ENCODE data around the gene LEAP2.

Gene LEAP2

DNA sequence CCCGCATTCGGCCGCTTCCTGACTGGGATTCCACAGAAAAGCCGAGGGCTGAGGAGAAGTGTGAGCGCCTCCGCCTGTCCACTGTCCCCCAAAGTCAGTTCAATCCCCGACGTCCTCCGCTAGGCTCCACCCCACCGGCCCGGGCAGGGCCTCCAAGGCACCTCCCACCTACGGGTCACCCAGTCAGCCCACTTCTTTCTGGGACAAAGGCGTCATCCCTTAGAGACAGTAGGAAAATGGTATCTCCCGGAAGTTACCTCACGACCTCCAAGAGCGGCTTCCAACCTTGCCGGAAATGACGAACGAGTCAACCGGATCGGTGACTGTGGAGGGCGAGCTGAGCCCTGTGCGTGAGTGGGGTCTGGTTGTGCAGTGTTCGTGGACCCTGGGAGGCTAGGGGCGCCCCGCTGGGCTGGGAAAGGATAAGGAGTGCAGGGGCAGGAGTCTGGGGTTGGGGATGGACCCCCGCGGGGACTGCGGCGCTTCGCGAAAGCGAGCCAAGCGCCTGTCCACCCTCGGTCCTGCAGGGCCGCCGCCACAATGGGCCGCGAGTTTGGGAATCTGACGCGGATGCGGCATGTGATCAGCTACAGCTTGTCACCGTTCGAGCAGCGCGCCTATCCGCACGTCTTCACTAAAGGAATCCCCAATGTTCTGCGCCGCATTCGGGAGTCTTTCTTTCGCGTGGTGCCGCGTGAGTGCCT, 7.0 kb upstream of the LEAP2 start, which contains the start of the genes GDF9 and UQCRQ (continued):
- no peak for TF ChIP-seq SALL2 (tag by site-specific recombination; IDR thresholded peaks at IDR 0.05; ENCODE audit: borderline replicate concordance)
- TF ChIP-seq, protein P1, sequence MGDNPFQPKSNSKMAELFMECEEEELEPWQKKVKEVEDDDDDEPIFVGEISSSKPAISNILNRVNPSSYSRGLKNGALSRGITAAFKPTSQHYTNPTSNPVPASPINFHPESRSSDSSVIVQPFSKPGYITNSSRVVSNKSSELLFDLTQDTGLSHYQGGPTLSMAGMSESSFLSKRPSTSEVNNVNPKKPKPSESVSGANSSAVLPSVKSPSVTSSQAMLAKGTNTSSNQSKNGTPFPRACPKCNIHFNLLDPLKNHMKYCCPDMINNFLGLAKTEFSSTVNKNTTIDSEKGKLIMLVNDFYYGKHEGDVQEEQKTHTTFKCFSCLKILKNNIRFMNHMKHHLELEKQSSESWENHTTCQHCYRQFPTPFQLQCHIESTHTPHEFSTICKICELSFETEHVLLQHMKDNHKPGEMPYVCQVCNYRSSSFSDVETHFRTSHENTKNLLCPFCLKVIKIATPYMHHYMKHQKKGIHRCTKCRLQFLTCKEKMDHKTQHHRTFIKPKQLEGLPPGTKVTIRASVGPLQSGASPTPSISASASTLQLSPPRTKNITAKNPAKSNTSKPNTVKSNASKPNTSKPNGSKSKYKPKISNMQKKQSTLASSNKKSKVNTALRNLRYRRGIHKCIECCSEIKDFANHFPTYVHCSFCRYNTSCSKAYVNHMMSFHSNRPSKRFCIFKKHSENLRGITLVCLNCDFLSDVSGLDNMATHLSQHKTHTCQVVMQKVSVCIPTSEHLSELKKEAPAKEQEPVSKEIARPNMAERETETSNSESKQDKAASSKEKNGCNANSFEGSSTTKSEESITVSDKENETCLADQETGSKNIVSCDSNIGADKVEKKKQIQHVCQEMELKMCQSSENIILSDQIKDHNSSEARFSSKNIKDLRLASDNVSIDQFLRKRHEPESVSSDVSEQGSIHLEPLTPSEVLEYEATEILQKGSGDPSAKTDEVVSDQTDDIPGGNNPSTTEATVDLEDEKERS (tag by site-specific recombination; IDR thresholded peaks at IDR 0.05) = no peak
- no peak; the same call in 1 of the 2 replicates for TF ChIP-seq YY1 (tag by site-specific recombination; IDR thresholded peaks at IDR 0.05)
- TF ChIP-seq, protein P2, sequence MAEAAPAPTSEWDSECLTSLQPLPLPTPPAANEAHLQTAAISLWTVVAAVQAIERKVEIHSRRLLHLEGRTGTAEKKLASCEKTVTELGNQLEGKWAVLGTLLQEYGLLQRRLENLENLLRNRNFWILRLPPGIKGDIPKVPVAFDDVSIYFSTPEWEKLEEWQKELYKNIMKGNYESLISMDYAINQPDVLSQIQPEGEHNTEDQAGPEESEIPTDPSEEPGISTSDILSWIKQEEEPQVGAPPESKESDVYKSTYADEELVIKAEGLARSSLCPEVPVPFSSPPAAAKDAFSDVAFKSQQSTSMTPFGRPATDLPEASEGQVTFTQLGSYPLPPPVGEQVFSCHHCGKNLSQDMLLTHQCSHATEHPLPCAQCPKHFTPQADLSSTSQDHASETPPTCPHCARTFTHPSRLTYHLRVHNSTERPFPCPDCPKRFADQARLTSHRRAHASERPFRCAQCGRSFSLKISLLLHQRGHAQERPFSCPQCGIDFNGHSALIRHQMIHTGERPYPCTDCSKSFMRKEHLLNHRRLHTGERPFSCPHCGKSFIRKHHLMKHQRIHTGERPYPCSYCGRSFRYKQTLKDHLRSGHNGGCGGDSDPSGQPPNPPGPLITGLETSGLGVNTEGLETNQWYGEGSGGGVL (tag by site-specific recombination; IDR thresholded peaks at IDR 0.05) = no peak
- no peak for TF ChIP-seq AEBP2 (tag by site-specific recombination; IDR thresholded peaks at IDR 0.05; ENCODE audit: borderline replicate concordance)
- TF ChIP-seq ZFP69B (tag by site-specific recombination; IDR thresholded peaks at IDR 0.05) = 0 out of 2 replicates have a peak, but pooled peaks have one; percentile 69
- TF ChIP-seq ZNF19 (tag by site-specific recombination; IDR thresholded peaks at IDR 0.05; ENCODE audit: low read depth) = no peak
- no peak for TF ChIP-seq PRDM1 (tag by site-specific recombination; IDR thresholded peaks at IDR 0.05)
- TF ChIP-seq ZNF707 (tag by site-specific recombination; IDR thresholded peaks at IDR 0.05) = no peak
- TF ChIP-seq SP7 (tag by site-specific recombination; IDR thresholded peaks at IDR 0.05) = peak; percentile 72
- peak; percentile 96 for TF ChIP-seq ZIC2 (tag by site-specific recombination; IDR thresholded peaks at IDR 0.05)
- TF ChIP-seq ZNF174 (tag by site-specific recombination; IDR thresholded peaks at IDR 0.05) = no peak
- TF ChIP-seq ZNF658 (tag by site-specific recombination; IDR thresholded peaks at IDR 0.05) = no peak
- TF ChIP-seq, protein P3, sequence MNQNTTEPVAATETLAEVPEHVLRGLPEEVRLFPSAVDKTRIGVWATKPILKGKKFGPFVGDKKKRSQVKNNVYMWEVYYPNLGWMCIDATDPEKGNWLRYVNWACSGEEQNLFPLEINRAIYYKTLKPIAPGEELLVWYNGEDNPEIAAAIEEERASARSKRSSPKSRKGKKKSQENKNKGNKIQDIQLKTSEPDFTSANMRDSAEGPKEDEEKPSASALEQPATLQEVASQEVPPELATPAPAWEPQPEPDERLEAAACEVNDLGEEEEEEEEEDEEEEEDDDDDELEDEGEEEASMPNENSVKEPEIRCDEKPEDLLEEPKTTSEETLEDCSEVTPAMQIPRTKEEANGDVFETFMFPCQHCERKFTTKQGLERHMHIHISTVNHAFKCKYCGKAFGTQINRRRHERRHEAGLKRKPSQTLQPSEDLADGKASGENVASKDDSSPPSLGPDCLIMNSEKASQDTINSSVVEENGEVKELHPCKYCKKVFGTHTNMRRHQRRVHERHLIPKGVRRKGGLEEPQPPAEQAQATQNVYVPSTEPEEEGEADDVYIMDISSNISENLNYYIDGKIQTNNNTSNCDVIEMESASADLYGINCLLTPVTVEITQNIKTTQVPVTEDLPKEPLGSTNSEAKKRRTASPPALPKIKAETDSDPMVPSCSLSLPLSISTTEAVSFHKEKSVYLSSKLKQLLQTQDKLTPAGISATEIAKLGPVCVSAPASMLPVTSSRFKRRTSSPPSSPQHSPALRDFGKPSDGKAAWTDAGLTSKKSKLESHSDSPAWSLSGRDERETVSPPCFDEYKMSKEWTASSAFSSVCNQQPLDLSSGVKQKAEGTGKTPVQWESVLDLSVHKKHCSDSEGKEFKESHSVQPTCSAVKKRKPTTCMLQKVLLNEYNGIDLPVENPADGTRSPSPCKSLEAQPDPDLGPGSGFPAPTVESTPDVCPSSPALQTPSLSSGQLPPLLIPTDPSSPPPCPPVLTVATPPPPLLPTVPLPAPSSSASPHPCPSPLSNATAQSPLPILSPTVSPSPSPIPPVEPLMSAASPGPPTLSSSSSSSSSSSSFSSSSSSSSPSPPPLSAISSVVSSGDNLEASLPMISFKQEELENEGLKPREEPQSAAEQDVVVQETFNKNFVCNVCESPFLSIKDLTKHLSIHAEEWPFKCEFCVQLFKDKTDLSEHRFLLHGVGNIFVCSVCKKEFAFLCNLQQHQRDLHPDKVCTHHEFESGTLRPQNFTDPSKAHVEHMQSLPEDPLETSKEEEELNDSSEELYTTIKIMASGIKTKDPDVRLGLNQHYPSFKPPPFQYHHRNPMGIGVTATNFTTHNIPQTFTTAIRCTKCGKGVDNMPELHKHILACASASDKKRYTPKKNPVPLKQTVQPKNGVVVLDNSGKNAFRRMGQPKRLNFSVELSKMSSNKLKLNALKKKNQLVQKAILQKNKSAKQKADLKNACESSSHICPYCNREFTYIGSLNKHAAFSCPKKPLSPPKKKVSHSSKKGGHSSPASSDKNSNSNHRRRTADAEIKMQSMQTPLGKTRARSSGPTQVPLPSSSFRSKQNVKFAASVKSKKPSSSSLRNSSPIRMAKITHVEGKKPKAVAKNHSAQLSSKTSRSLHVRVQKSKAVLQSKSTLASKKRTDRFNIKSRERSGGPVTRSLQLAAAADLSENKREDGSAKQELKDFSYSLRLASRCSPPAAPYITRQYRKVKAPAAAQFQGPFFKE (tag by site-specific recombination; IDR thresholded peaks at IDR 0.05; ENCODE audit: borderline replicate concordance) = no peak
- no peak for TF ChIP-seq ZNF670 (tag by site-specific recombination; IDR thresholded peaks at IDR 0.05; ENCODE audit: low read depth)
- TF ChIP-seq ZNF37A (tag by site-specific recombination; IDR thresholded peaks at IDR 0.05) = no peak
- TF ChIP-seq, protein P4, sequence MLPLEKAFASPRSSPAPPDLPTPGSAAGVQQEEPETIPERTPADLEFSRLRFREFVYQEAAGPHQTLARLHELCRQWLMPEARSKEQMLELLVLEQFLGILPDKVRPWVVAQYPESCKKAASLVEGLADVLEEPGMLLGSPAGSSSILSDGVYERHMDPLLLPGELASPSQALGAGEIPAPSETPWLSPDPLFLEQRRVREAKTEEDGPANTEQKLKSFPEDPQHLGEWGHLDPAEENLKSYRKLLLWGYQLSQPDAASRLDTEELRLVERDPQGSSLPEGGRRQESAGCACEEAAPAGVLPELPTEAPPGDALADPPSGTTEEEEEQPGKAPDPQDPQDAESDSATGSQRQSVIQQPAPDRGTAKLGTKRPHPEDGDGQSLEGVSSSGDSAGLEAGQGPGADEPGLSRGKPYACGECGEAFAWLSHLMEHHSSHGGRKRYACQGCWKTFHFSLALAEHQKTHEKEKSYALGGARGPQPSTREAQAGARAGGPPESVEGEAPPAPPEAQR (tag by site-specific recombination; IDR thresholded peaks at IDR 0.05) = no peak
- 0 out of 2 replicates have a peak, but pooled peaks have one; percentile 55 for TF ChIP-seq ZSCAN16 (tag by site-specific recombination; IDR thresholded peaks at IDR 0.05)
- 0 out of 2 replicates have a peak, but pooled peaks have one; percentile 27 for TF ChIP-seq KLF1 (tag by site-specific recombination; IDR thresholded peaks at IDR 0.05)
- TF ChIP-seq, protein P5, sequence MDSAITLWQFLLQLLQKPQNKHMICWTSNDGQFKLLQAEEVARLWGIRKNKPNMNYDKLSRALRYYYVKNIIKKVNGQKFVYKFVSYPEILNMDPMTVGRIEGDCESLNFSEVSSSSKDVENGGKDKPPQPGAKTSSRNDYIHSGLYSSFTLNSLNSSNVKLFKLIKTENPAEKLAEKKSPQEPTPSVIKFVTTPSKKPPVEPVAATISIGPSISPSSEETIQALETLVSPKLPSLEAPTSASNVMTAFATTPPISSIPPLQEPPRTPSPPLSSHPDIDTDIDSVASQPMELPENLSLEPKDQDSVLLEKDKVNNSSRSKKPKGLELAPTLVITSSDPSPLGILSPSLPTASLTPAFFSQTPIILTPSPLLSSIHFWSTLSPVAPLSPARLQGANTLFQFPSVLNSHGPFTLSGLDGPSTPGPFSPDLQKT (IDR thresholded peaks at IDR 0.05; ENCODE audit: borderline replicate concordance, low read depth, low read length) = no peak
- no peak for TF ChIP-seq ZNF560 (tag by site-specific recombination; IDR thresholded peaks at IDR 0.05; ENCODE audit: borderline replicate concordance)
- no peak for TF ChIP-seq ZNF645 (tag by site-specific recombination; IDR thresholded peaks at IDR 0.05)
- no peak for TF ChIP-seq GLI2 (tag by site-specific recombination; IDR thresholded peaks at IDR 0.05; ENCODE audit: borderline replicate concordance, low read depth)
